C4-2B (cell line): ENCODE data around the gene ZFYVE1.

Experiments
- H3K27ac ChIP-seq: fragments of 450-650 bp; 2 replicates; pipeline ENCODE4 v1.5.1; 2017
- CTCF ChIP-seq: fragments of 450-650 bp; conservative IDR thresholded peaks from 2 replicates; pipeline ENCODE4 v1.5.1; 2017; ENCODE audit warnings: mild to moderate bottlenecking
- ZFX ChIP-seq: fragments of 450-650 bp; IDR thresholded peaks from 2 replicates; pipeline ENCODE4 v1.6.1; 2017

ZFYVE1 gene

GRCh38 chr14:72996916-72997315, 30.0 kb downstream of the ZFYVE1 start:
- no peak overlapping the region for H3K27ac ChIP-seq
- no peak for TF ChIP-seq CTCF

GRCh38 chr14:72990171-72990570, 36.7 kb downstream of the ZFYVE1 start:
- no peak overlapping the region for H3K27ac ChIP-seq
- TF ChIP-seq CTCF (no peak), ZFX (no peak)

GRCh38 chr14:72986857-72987256, 40.0 kb downstream of the ZFYVE1 start:
- TF ChIP-seq ZFX (no peak), CTCF (no peak)
- H3K27ac ChIP-seq: no peak overlapping the region

GRCh38 chr14:72986214-72986613, 40.7 kb downstream of the ZFYVE1 start:
- H3K27ac ChIP-seq: no peak overlapping the region
- TF ChIP-seq CTCF (no peak), ZFX (no peak)

- H3K27ac ChIP-seq: no peak overlapping the region
- TF ChIP-seq ZFX: no peak
- TF ChIP-seq CTCF: no peak
Measured at GRCh38 chr14:72982146-72982708, 44.7 kb downstream of the ZFYVE1 start.

GRCh38 chr14:72980863-72981262, 46.0 kb downstream of the ZFYVE1 start:
- H3K27ac ChIP-seq: no peak overlapping the region
- TF ChIP-seq ZFX (no peak), CTCF (no peak)

GRCh38 chr14:72978856-72979255, 48.0 kb downstream of the ZFYVE1 start:
- H3K27ac ChIP-seq: no peak overlapping the region
- TF ChIP-seq ZFX (no peak), CTCF (no peak)
